Activated CD4-positive, alpha-beta T cell treated with anti-CD3 and anti-CD28 coated beads, Interleukin-2, amount 10 ng/mL, durations not matched to agents 7 days and 5 days (primary cell): ENCODE results near the gene AGBL1. TPM values are rescaled to one million over a fixed set of nuclear protein-coding genes. Genes with fewer than 3 reads are reported as not detected.

Experiments used
- CTCF ChIA-PET: fragments of 350-600 bp; sonication (Branson Sonifier 250); formaldehyde crosslinking; loops from one replicate; lab custom pipeline; 2021; ENCODE audit warnings: antibody characterized with exemption; lab: Charles Lee
- POLR2A ChIA-PET: fragments of 350-600 bp; sonication (Branson Sonifier 250); formaldehyde crosslinking; loops from one replicate; lab custom pipeline; 2021; ENCODE audit warnings: antibody characterized with exemption; lab: Charles Lee
- DNase-seq: peaks from one replicate; pipeline ENCODE4 v3.0.0-alpha.2; 2020
- H3K27ac Mint-ChIP-seq: one replicate; pipeline ENCODE4 v1.8.0; 2021; ENCODE audit warnings: mild to moderate bottlenecking, moderate library complexity, mixed read lengths
- H3K27me3 Mint-ChIP-seq: one replicate; pipeline ENCODE4 v1.8.0; 2021; ENCODE audit warnings: mixed read lengths
- H3K36me3 Mint-ChIP-seq: one replicate; pipeline ENCODE4 v1.8.0; 2021; ENCODE audit warnings: low read depth, mixed read lengths
- H3K4me1 Mint-ChIP-seq: one replicate; pipeline ENCODE4 v1.8.0; 2021; ENCODE audit warnings: mixed read lengths
- H3K4me3 Mint-ChIP-seq: one replicate; pipeline ENCODE4 v1.8.0; 2021; ENCODE audit warnings: mild to moderate bottlenecking, moderate library complexity, mixed read lengths
- H3K9me3 Mint-ChIP-seq: one replicate; pipeline ENCODE4 v1.8.0; 2021; ENCODE audit warnings: mixed read lengths
- total RNA-seq, 2 experiments: library from RNA; stranded (reverse); gene quantifications; one replicate each; pipeline ENCODE4 v1.2.3, GENCODE V29; 2021

Gene AGBL1
- total RNA-seq, 2 experiments from 2014 or later: not detected

- Mint-ChIP-seq H3K27me3 (no peaks in the 10 kb centered on the region), H3K36me3 (no peaks in the 10 kb centered on the region), H3K9me3 (peaks cover 3% of the 10 kb centered on the region), H3K4me1 (no peaks in the 10 kb centered on the region), H3K4me3 (no peak overlapping the region), H3K27ac (no peak overlapping the region)
- CTCF ChIA-PET: interaction anchor here (1.4 kb wide), 1 partner anchor 20 kb away, joined by 3 read pairs; no protein-coding TSS in a partner anchor
- POLR2A ChIA-PET: no interaction called here
- DNase-seq: no peak
These were observed 16.9 kb upstream of the AGBL1 start for GRCh38 chr15:86062646-86063243.

- no peaks in the 10 kb centered on the region for H3K36me3 Mint-ChIP-seq
- ChIA-PET POLR2A (no interaction called here), CTCF (interaction anchor here (1.4 kb wide), 1 partner anchor 19 kb away, joined by 3 read pairs; no protein-coding TSS in a partner anchor)
- H3K4me3 Mint-ChIP-seq: no peak overlapping the region
- no peak overlapping the region for H3K27ac Mint-ChIP-seq
- H3K9me3 Mint-ChIP-seq: peaks cover 3% of the 10 kb centered on the region
- H3K27me3 Mint-ChIP-seq: no peaks in the 10 kb centered on the region
- no peak for DNase-seq
- no peaks in the 10 kb centered on the region for H3K4me1 Mint-ChIP-seq
These were observed 16.1 kb upstream of the AGBL1 start for GRCh38 chr15:86063356-86064095.

GRCh38 chr15:86064326-86064725 is 15.3 kb upstream of the AGBL1 start:
- peaks cover 3% of the 10 kb centered on the region for H3K9me3 Mint-ChIP-seq
- CTCF ChIA-PET: interaction anchor here (1.4 kb wide), 1 partner anchor 19 kb away, joined by 3 read pairs; no protein-coding TSS in a partner anchor
- no peaks in the 10 kb centered on the region for H3K36me3 Mint-ChIP-seq
- DNase-seq: no peak
- no peaks in the 10 kb centered on the region for H3K4me1 Mint-ChIP-seq
- no peak overlapping the region for H3K27ac Mint-ChIP-seq
- no peak overlapping the region for H3K4me3 Mint-ChIP-seq
- POLR2A ChIA-PET: no interaction called here
- H3K27me3 Mint-ChIP-seq: no peaks in the 10 kb centered on the region

GRCh38 chr15:86066174-86066834 is 13.4 kb upstream of the AGBL1 start:
- Mint-ChIP-seq H3K4me3 (no peak overlapping the region), H3K27ac (no peak overlapping the region), H3K4me1 (no peaks in the 10 kb centered on the region), H3K27me3 (no peaks in the 10 kb centered on the region), H3K36me3 (no peaks in the 10 kb centered on the region), H3K9me3 (peaks cover 3% of the 10 kb centered on the region)
- DNase-seq: no peak
- POLR2A ChIA-PET: no interaction called here
- CTCF ChIA-PET: no interaction called here

- Mint-ChIP-seq H3K27me3 (no peaks in the 10 kb centered on the region), H3K9me3 (no peaks in the 10 kb centered on the region), H3K36me3 (no peaks in the 10 kb centered on the region), H3K4me3 (no peak overlapping the region), H3K4me1 (no peaks in the 10 kb centered on the region), H3K27ac (no peak overlapping the region)
- CTCF ChIA-PET: no interaction called here
- POLR2A ChIA-PET: no interaction called here
- DNase-seq: no peak
These were observed 6.4 kb upstream of the AGBL1 start for GRCh38 chr15:86073281-86073680.

- Mint-ChIP-seq H3K4me3 (no peak overlapping the region), H3K4me1 (no peaks in the 10 kb centered on the region), H3K9me3 (no peaks in the 10 kb centered on the region), H3K27ac (no peak overlapping the region), H3K27me3 (no peaks in the 10 kb centered on the region), H3K36me3 (no peaks in the 10 kb centered on the region)
- CTCF ChIA-PET: no interaction called here
- no peak for DNase-seq
- POLR2A ChIA-PET: no interaction called here
These were observed 3.2 kb upstream of the AGBL1 start for GRCh38 chr15:86076468-86076867.

GRCh38 chr15:86077070-86077469 is 2.6 kb upstream of the AGBL1 start:
- no peak overlapping the region for H3K4me3 Mint-ChIP-seq
- no peaks in the 10 kb centered on the region for H3K36me3 Mint-ChIP-seq
- POLR2A ChIA-PET: no interaction called here
- no peak for DNase-seq
- H3K9me3 Mint-ChIP-seq: no peaks in the 10 kb centered on the region
- H3K4me1 Mint-ChIP-seq: no peaks in the 10 kb centered on the region
- no peak overlapping the region for H3K27ac Mint-ChIP-seq
- CTCF ChIA-PET: no interaction called here
- H3K27me3 Mint-ChIP-seq: no peaks in the 10 kb centered on the region

GRCh38 chr15:86080302-86080701 is 631 bp downstream of the AGBL1 start:
- Mint-ChIP-seq H3K27ac (no peak overlapping the region), H3K4me1 (peaks cover 9% of the 10 kb centered on the region), H3K9me3 (no peaks in the 10 kb centered on the region), H3K4me3 (no peak overlapping the region), H3K27me3 (peaks cover 3% of the 10 kb centered on the region), H3K36me3 (no peaks in the 10 kb centered on the region)
- ChIA-PET POLR2A (no interaction called here), CTCF (no interaction called here)
- no peak for DNase-seq

DNA sequence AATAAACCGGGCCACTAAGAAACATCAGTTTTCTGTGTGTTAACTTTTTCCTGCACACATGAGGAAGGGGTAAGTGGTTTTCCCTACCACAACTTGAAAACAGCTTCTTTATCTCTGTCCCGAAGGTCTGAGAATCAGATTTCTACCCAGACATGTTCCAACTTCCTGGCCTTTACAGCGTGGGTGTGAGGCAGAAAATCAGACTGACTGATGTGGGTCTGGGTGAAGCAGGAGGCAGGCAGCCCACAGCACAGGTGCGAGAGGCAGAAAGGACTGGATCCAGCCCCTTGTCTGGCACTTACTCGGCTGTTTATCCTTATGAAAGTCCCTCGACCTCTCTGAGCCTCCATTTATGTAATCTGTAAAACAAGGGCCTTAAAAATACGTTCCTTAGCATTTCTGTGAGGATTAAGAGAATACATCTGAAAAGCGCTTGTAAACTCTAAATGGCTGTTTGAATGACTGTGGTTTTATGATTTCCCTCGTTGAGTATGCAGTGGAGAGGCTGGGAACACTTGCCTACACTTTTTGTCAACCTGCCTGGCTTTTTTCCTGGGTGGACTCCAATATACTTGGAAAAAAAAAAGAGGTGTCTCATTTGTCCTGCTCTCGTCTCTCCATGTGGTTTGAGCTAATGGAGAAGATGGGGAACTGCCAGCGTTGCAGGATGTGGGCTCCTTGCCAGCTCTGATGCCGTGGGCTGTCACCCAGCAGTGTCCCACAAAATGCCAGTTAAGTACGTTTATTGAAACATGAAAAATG is 3.1 kb downstream of the AGBL1 start:
- H3K4me1 Mint-ChIP-seq: peaks cover 9% of the 10 kb centered on the region
- ChIA-PET POLR2A (no interaction called here), CTCF (interaction anchor here (0.6 to 1.2 kb wide), 3 partner anchors 20 to 75 kb away, joined by 3 to 4 read pairs (median 3); no protein-coding TSS in a partner anchor)
- H3K4me3 Mint-ChIP-seq: no peak overlapping the region
- DNase-seq: no peak
- H3K27ac Mint-ChIP-seq: no peak overlapping the region
- no peaks in the 10 kb centered on the region for H3K9me3 Mint-ChIP-seq
- no peaks in the 10 kb centered on the region for H3K36me3 Mint-ChIP-seq
- peaks cover 3% of the 10 kb centered on the region for H3K27me3 Mint-ChIP-seq

DNA sequence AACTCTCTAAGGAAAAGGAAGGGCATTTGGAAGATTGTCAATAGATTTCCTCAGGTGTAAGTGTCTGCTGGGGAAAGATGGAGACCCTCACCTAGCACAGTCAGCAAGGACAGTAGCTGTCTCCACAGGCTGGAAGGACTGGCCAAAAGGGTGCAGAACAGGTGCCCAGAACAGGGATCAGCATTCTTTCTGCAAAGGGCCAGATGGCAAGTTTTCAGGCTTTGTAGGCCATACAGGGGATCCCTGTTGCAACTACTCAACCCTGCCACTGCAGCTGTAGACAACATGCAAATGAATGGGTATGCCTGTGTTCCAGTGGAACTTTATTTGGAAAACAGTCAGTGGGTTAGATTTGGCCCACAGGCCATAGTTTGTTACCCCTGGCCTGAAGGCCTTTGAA is 8.1 kb downstream of the AGBL1 start:
- H3K4me1 Mint-ChIP-seq: peaks cover 4% of the 10 kb centered on the region
- no peak overlapping the region for H3K27ac Mint-ChIP-seq
- POLR2A ChIA-PET: no interaction called here
- no peaks in the 10 kb centered on the region for H3K9me3 Mint-ChIP-seq
- H3K27me3 Mint-ChIP-seq: peaks cover 3% of the 10 kb centered on the region
- no peaks in the 10 kb centered on the region for H3K36me3 Mint-ChIP-seq
- CTCF ChIA-PET: no interaction called here
- DNase-seq: no peak
- no peak overlapping the region for H3K4me3 Mint-ChIP-seq

DNA sequence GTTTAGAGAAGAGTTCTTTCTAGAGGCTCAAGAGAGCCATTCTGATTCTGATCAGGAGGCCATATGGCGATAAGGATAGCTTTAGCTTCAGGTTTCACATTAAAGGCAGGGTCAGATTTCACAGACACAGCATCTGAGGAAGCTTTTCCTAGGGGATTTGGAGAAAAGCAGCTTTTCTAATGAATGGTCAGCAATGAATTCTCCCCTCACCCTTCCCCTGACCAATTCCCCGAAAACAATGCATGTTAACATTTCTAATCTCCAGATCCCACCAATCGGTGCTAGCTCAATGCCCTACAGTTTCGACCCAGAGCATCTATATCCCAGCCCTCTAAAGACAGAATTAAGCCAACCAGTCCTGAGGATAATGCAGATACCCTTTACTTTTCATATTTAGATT is 9.8 kb downstream of the AGBL1 start:
- no peak for DNase-seq
- H3K4me1 Mint-ChIP-seq: no peaks in the 10 kb centered on the region
- peaks cover 8% of the 10 kb centered on the region for H3K27me3 Mint-ChIP-seq
- no peak overlapping the region for H3K4me3 Mint-ChIP-seq
- ChIA-PET CTCF (no interaction called here), POLR2A (no interaction called here)
- H3K9me3 Mint-ChIP-seq: no peaks in the 10 kb centered on the region
- H3K27ac Mint-ChIP-seq: no peak overlapping the region
- H3K36me3 Mint-ChIP-seq: no peaks in the 10 kb centered on the region

DNA sequence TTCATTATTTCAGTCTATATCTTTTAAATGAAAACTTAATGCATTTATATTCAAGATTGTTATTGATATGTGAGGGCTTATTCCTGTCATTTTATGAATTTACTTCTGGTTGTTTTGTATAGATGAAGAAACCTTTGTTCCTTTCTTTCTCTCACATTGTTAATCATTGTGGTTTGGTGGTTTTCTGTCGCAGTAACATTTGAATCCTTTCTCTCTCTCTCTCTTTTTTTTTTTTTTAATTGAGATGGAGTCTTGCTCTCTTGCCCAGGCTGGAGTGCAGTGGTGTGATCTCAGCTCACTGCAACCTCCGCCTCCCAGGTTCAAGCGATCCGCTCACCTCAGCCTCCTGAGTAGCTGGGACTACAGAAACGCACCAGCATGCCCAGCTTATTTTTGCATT is 22.1 kb downstream of the AGBL1 start:
- no peaks in the 10 kb centered on the region for H3K4me1 Mint-ChIP-seq
- H3K27me3 Mint-ChIP-seq: peaks cover 11% of the 10 kb centered on the region
- CTCF ChIA-PET: no interaction called here
- no peak overlapping the region for H3K4me3 Mint-ChIP-seq
- no peaks in the 10 kb centered on the region for H3K9me3 Mint-ChIP-seq
- POLR2A ChIA-PET: no interaction called here
- no peak for DNase-seq
- H3K36me3 Mint-ChIP-seq: no peaks in the 10 kb centered on the region
- no peak overlapping the region for H3K27ac Mint-ChIP-seq
